SJSA1 (cell line): ENCODE data around the gene PLA2G3. TPM values are rescaled to one million over a fixed set of nuclear protein-coding genes. Genes with fewer than 3 reads are reported as not detected.

Experiments used
- DNase-seq, 2 experiments: peaks; one replicate each; pipeline ENCODE4 v3.0.0-alpha.2; 2015 to 2020; ENCODE audit warnings: low spot score in 2 of 2, low read depth in 1 of 2
- H3K27ac ChIP-seq: fragments of 250-450 bp; sonication (Bioruptor Pico); 2 replicates; pipeline ENCODE4 v1.5.1; 2020; ENCODE audit warnings: mild to moderate bottlenecking, moderate library complexity
- H3K27me3 ChIP-seq: fragments of 250-450 bp; sonication (Bioruptor Pico); replicated peaks from 2 replicates; pipeline ENCODE4 v1.5.1; 2020; ENCODE audit warnings: mild to moderate bottlenecking, moderate library complexity
- H3K36me3 ChIP-seq: fragments of 250-450 bp; sonication (Bioruptor Pico); 2 replicates; pipeline ENCODE4 v1.5.1; 2020; ENCODE audit warnings: mild to moderate bottlenecking
- H3K4me1 ChIP-seq: fragments of 250-450 bp; sonication (Bioruptor Pico); replicated peaks from 2 replicates; pipeline ENCODE4 v1.6.1; 2021; ENCODE audit warnings: mild to moderate bottlenecking
- H3K4me3 ChIP-seq: fragments of 250-450 bp; sonication (Bioruptor Pico); 2 replicates; pipeline ENCODE4 v1.5.1; 2020; ENCODE audit warnings: mild to moderate bottlenecking
- H3K9me3 ChIP-seq: fragments of 250-450 bp; sonication (Bioruptor Pico); replicated peaks from 2 replicates; pipeline ENCODE4 v1.5.1; 2020; ENCODE audit warnings: mild to moderate bottlenecking
- total RNA-seq: library from RNA; depleted of rRNA; stranded (reverse); fragments of >200 nt; shearing (Covaris generic); gene quantifications from 2 replicates; pipeline ENCODE4 v1.2.3, GENCODE V29; 2014

Gene PLA2G3
- total RNA-seq, 1 experiment from 2014 or later, result not detected

DNA sequence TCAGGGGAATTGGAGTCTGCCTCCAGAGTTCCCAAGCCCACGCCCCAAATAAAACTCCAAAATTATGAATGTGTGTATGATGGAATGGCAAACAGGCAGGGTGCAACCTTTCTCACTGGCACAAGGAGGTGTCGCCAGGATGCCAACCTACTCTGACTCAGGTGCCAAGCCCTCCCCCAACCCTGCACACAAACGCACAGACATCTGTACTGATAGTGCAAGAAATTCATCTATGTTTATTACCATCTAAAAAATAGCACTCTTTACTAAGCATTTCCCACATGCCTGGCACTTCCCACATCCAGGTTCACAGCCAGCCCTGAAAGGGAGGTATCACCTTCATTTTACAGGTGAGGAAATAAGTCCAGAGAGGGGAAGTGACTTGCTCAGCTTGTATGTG lies 1.2 kb downstream of the PLA2G3 start:
- H3K4me3 ChIP-seq, result no peak overlapping the region
- H3K27me3 ChIP-seq, result no peaks in the 10 kb centered on the region
- DNase-seq, result no peak

DNA sequence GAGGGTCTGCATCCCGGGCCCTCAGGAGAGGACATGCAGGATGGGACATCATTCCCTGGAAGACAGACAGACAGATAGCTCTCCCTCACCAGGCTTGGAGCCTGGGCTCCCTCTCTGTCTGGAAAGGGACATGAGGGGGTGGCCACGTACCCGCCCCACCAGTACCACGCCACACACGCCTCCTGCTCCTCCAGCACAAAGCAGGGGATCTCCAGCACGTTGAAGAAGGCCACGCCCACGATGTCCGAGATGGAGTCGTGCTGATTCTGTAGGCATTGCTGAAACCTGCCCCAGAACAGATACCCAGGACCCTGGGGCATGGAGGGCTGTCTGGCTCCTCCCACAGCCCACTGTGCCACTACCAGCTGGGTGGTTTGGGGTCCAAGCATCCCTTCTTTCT lies 2.2 kb downstream of the PLA2G3 start:
- no peaks in the 10 kb centered on the region for H3K9me3 ChIP-seq
- no peak overlapping the region for H3K4me3 ChIP-seq
- H3K27ac ChIP-seq, result no peak overlapping the region
- H3K36me3 ChIP-seq, result no peaks in the 10 kb centered on the region
- DNase-seq, result no peak
- no peaks in the 10 kb centered on the region for H3K27me3 ChIP-seq
- H3K4me1 ChIP-seq, result no peaks in the 10 kb centered on the region

More for the DNA sequence above, 1.2 kb downstream of the PLA2G3 start:
- Histone ChIP-seq H3K27ac (no peak overlapping the region), H3K36me3 (no peaks in the 10 kb centered on the region), H3K4me1 (no peaks in the 10 kb centered on the region), H3K9me3 (no peaks in the 10 kb centered on the region)

DNA sequence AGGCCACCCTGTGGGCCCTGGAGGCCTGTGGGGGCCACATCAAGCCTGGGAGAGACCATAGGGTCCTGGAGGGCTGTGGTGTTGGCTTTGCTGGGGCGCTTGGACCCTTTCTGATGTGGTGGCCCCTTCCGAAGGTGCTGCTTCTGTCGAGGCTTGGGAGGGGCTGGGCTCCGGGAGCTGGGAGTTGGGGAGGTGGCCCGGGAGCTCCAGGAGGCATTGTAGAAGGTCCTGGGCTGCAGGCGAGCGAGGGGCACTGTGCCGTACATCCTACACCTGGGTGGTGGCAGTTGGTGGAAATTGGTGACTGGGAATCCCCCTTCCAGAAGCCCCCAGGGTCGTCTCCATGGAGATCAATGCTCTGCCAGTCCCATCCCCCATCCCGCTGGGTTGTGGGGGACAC lies 2.6 kb downstream of the PLA2G3 start:
- DNase-seq, result no peak
- no peaks in the 10 kb centered on the region for H3K4me1 ChIP-seq
- no peaks in the 10 kb centered on the region for H3K36me3 ChIP-seq
- H3K27me3 ChIP-seq, result no peaks in the 10 kb centered on the region
- no peak overlapping the region for H3K27ac ChIP-seq
- no peak overlapping the region for H3K4me3 ChIP-seq
- no peaks in the 10 kb centered on the region for H3K9me3 ChIP-seq

DNA sequence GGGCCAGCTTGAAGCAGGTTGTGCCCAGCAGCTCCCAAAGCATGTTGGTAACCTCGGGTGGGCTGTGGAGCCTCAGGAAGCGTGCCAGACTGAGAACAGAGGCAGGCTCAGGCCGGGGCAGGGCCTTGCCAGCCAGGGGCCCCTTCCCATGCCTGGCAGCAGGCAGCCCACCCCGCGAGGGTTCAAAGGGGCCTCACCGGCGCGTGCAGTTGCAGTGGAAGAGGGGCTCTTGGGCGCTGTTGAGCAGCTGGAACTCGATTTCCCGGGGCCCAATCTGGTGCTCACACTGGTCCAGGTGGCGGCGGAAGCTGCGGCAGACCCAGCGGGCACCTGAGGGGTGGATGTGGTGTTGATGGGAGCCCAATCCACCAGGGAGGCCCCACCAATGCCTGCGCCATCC lies 3.6 kb downstream of the PLA2G3 start:
- no peak overlapping the region for H3K27ac ChIP-seq
- no peaks in the 10 kb centered on the region for H3K9me3 ChIP-seq
- H3K27me3 ChIP-seq, result no peaks in the 10 kb centered on the region
- DNase-seq, result no peak
- H3K4me3 ChIP-seq, result no peak overlapping the region
- H3K4me1 ChIP-seq, result no peaks in the 10 kb centered on the region
- H3K36me3 ChIP-seq, result no peaks in the 10 kb centered on the region

DNA sequence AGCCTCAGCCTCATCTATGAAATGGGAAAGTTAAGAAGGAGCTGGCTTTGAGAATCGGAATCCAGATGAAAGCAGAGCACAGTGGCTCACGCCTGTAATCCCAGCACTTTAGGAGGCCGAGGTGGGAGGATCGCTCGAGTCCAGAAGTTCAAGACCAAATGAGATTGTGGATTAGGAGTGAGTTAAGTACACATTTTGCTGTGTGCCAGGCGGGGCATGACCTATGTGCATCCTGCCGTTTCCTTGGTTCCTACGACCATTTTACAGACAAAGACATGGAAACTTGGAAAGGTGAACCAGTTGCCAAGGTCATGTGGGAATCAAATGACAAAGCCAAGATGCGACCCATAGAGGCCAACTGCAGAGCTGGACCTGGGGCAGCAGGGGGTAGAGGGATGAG lies 4.2 kb downstream of the PLA2G3 start:
- Histone ChIP-seq H3K4me1 (no peaks in the 10 kb centered on the region), H3K27me3 (no peaks in the 10 kb centered on the region), H3K36me3 (no peaks in the 10 kb centered on the region), H3K27ac (no peak overlapping the region), H3K9me3 (no peaks in the 10 kb centered on the region), H3K4me3 (no peak overlapping the region)
- DNase-seq, result no peak

DNA sequence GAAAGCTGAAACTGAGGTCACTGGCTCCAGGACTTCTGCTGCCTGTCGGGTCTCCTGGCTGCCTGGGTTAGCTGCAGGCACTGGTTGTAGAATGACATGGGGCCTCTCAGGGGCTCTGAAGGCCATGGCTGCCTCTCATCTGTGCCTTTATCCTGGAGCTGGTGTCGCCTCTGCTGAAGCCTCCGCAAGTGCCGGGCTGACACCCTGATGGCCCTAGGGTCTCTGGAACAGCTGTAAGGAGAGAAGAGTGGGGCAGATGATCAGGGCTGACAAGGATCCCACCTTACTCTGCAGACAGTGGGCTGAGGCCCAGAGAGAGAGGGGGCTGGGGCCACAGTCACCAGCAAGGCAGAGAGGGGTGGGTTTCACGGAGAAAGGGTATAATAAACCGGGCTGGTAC lies 4.6 kb downstream of the PLA2G3 start:
- Histone ChIP-seq H3K4me3 (no peak overlapping the region), H3K27me3 (no peaks in the 10 kb centered on the region), H3K36me3 (no peaks in the 10 kb centered on the region), H3K4me1 (no peaks in the 10 kb centered on the region), H3K9me3 (no peaks in the 10 kb centered on the region), H3K27ac (no peak overlapping the region)
- DNase-seq, result no peak

DNA sequence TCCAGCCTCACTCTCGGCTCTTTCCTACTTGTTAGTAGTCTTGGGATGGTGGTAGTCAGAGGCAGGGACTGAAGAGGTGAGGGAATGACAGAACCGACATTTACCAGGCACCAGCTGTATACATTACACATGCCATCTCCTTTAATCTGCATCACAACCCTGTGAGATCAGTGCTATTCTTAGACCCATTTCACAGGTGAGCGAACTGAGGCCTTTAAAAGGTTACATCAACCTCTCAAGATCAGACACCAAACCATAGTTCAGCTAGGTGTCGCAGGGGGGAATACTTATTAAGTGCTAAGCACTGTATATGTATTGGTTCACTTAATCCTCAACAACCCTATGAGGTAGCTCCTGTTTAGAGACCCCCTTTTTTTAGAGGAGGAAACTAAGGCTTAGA lies 5.6 kb downstream of the PLA2G3 start:
- Histone ChIP-seq H3K27me3 (no peaks in the 10 kb centered on the region), H3K4me1 (no peaks in the 10 kb centered on the region), H3K9me3 (no peaks in the 10 kb centered on the region), H3K36me3 (no peaks in the 10 kb centered on the region), H3K4me3 (no peak overlapping the region), H3K27ac (no peak overlapping the region)
- no peak for DNase-seq

DNA sequence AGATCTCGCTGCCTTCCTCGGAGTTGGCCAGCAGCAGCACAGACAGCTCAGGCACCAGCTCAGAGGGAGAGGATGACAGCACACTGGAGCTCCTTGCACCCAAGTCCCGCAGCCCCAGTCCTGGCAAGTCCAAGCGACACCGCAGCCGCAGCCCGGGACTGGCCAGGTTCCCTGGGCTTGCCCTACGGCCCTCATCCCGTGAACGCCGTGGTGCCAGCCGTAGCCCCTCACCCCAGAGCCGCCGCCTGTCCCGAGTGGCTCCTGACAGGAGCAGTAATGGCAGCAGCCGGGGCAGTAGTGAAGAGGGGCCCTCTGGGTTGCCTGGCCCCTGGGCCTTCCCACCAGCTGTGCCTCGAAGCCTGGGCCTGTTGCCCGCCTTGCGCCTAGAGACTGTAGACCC lies 6.4 kb downstream of the PLA2G3 start:
- H3K36me3 ChIP-seq, result no peaks in the 10 kb centered on the region
- H3K9me3 ChIP-seq, result no peaks in the 10 kb centered on the region
- H3K27ac ChIP-seq, result no peak overlapping the region
- H3K4me1 ChIP-seq, result no peaks in the 10 kb centered on the region
- H3K27me3 ChIP-seq, result no peaks in the 10 kb centered on the region
- DNase-seq, result no peak
- no peak overlapping the region for H3K4me3 ChIP-seq

DNA sequence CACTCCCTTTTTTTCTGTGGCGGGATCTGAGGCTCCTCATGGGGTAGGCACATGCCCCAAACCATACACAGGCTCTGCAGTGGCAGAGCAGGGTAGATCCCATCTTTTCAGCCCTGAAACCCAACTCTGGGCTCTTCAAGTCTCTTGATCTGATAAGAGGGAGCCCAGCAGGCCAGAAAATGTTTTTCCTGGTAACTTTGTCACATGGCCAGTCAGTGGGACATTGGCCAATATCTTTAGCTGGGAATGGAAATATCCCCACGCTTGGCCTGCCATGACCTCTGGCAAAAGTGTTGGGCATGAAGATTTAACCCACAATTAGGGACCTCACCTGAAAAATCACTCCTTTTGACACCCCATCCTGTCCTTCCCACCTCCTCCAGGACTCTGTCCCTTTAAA lies 9.4 kb downstream of the PLA2G3 start:
- Histone ChIP-seq H3K27ac (no peak overlapping the region), H3K36me3 (no peaks in the 10 kb centered on the region), H3K4me1 (no peaks in the 10 kb centered on the region), H3K27me3 (no peaks in the 10 kb centered on the region), H3K4me3 (no peak overlapping the region), H3K9me3 (no peaks in the 10 kb centered on the region)
- no peak for DNase-seq

DNA sequence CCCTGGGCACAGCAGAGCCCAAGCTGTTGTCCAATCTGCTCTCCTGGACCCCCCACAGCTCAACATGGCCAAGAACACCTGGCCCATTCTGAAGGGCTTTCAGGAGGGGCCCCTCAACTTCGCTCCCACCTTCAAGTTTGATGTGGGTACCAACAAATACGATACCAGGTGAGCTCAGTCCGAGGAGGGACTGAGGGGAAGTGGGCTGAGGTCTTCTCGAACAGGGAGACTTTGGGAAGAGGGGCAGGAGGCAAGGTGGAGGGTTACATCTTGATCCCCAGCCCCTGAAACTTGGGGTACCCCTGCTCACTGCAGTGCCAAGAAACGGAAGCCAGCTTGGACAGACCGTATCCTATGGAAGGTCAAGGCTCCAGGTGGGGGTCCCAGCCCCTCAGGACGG lies 12.2 kb downstream of the PLA2G3 start:
- H3K27me3 ChIP-seq, result no peaks in the 10 kb centered on the region

DNA sequence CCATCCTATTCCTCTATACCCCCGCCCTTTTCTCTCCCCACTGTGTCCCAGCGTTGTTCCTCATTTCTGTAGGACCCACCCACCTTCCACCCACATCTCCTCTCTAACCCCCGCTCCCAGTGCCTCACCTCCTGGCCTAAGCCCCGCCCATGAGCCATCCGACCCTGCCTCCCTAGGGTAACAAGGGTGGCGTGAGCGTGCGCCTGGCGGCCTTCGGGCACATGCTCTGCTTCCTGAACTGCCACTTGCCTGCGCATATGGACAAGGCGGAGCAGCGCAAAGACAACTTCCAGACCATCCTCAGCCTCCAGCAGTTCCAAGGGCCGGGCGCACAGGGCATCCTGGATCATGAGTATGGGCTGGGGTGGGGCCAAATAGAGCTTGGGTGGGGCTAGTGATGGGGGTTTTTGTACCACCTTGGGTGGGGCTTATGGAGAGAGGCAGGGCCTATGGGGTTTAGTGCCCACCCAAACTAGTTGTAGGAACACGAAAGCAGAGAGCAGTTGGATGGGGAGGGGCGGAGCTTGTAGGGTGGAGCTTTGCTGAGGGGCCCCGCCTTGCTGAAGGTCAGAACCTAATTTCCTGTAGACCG lies 13.0 kb downstream of the PLA2G3 start:
- Histone ChIP-seq H3K36me3 (no peaks in the 10 kb centered on the region), H3K9me3 (no peaks in the 10 kb centered on the region), H3K4me1 (peaks cover 6% of the 10 kb centered on the region), H3K27me3 (no peaks in the 10 kb centered on the region), H3K4me3 (no peak overlapping the region), H3K27ac (no peak overlapping the region)
- no peak for DNase-seq

More for the DNA sequence above, 12.2 kb downstream of the PLA2G3 start:
- DNase-seq, result no peak
- Histone ChIP-seq H3K4me3 (no peak overlapping the region), H3K27ac (no peak overlapping the region), H3K36me3 (no peaks in the 10 kb centered on the region), H3K4me1 (no peaks in the 10 kb centered on the region; the same call in 1 of the 2 replicates), H3K9me3 (no peaks in the 10 kb centered on the region)

DNA sequence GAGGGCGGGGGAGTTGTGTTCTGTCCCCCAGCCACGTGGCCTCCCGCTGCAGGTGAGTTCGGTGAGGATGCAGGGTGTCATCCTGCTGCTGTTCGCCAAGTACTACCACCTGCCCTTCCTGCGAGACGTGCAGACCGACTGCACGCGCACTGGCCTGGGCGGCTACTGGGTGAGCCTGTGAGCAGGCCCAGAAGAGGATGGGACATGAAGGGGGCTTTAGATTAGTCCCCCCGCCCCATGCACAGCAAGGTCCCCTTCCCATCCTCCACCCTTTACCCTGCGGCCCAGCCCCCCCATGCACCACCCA lies 13.5 kb downstream of the PLA2G3 start:
- no peak for DNase-seq
- H3K4me3 ChIP-seq, result no peak overlapping the region
- H3K27me3 ChIP-seq, result no peaks in the 10 kb centered on the region
- H3K36me3 ChIP-seq, result no peaks in the 10 kb centered on the region
- H3K4me1 ChIP-seq, result peaks cover 6% of the 10 kb centered on the region
- no peak overlapping the region for H3K27ac ChIP-seq
- no peaks in the 10 kb centered on the region for H3K9me3 ChIP-seq

DNA sequence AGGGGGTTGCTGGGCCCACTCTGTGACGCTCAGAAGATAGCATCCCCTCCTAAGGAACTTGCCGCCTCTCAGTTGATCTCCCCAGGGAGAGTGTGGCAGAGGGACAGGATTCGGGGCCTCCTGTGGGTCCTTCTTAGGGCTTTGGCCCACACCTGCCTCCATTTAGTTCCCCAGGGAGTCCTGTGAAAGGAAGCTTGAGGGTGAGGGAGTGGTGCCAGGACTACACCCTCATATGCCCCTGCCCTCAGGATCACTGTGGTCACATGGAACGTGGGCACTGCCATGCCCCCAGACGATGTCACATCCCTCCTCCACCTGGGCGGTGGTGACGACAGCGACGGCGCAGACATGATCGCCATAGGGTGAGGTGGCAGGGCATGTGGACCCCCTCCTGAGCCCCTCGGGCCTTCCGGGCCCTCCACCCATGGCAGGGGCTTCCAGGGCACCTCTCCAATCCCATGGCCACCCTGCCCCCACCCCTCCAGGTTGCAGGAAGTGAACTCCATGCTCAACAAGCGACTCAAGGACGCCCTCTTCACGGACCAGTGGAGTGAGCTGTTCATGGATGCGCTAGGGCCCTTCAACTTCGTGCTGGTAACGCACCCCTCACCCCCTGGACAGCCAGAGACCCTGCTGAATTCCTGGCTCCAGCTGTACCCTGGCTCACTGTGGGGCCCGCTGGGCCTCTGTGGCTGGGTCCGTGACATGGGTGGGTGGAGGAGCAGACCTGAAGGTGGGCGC lies 14.0 kb downstream of the PLA2G3 start:
- Histone ChIP-seq H3K4me3 (no peak overlapping the region), H3K36me3 (no peaks in the 10 kb centered on the region)

DNA sequence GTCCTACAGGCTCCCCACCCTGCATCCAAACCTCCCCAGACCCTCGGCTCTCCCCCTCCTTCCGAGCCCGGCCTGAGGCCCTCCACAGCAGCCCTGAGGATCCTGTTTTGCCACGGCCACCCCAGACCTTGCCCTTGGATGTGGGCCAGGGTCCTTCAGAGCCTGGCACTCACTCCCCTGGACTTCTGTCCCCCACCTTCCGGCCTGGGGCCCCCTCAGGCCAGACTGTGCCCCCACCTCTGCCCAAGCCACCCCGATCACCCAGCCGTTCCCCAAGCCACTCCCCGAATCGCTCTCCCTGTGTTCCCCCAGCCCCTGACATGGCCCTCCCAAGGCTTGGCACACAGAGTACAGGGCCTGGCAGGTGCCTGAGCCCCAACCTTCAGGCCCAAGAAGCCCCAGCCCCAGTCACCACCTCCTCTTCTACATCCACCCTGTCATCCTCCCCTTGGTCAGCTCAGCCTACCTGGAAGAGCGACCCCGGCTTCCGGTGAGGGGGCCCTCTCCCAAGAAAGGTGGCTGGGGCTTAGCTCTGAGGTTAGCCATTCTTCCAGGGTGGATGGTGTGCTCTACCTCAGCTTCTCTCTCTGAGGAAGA lies 14.7 kb downstream of the PLA2G3 start:
- Histone ChIP-seq H3K4me3 (no peak overlapping the region), H3K27me3 (no peaks in the 10 kb centered on the region), H3K4me1 (peaks cover 6% of the 10 kb centered on the region), H3K9me3 (no peaks in the 10 kb centered on the region), H3K27ac (no peak overlapping the region), H3K36me3 (no peaks in the 10 kb centered on the region)
- no peak for DNase-seq

More for the DNA sequence above, 14.0 kb downstream of the PLA2G3 start:
- H3K27me3 ChIP-seq, result no peaks in the 10 kb centered on the region
- H3K27ac ChIP-seq, result no peak overlapping the region
- no peaks in the 10 kb centered on the region for H3K9me3 ChIP-seq
- peaks cover 6% of the 10 kb centered on the region for H3K4me1 ChIP-seq
- DNase-seq, result no peak
